Heart left ventricle (tissue), 16 donors: Measurements from ENCODE around the gene OR4F6. TPM values are rescaled to one million over a fixed set of nuclear protein-coding genes. Genes with fewer than 3 reads are reported as not detected.

Experiments used
- ATAC-seq, 4 donors: fragments of 200-7000 bp; cut with Tn5 transposase; one replicate each; pipeline ENCODE4 v1.9.1; 2020 to 2022; ENCODE audit warnings: moderate library complexity in 4 of 4, mild to moderate bottlenecking in 3 of 4, moderate number of reproducible peaks in 1 of 4
- DNase-seq, 5 donors: peaks; one replicate each; pipeline ENCODE4 v3.0.0-alpha.2; 2020
- H3K27ac ChIP-seq, 12 donors: fragments of 200-600 bp; sonication (generic) in 4 of 12; one replicate each; pipeline versions ENCODE4 v1.5.0 to v1.8.0; 2016 to 2022; ENCODE audit warnings: mild to moderate bottlenecking in 2 of 12
- H3K27me3 ChIP-seq, 9 donors: fragments of 200-600 bp; sonication (generic) in 2 of 9; one replicate each; pipeline versions ENCODE4 v1.5.1 to v1.8.0; 2016 to 2022; ENCODE audit warnings: mild to moderate bottlenecking in 3 of 9
- H3K36me3 ChIP-seq, 9 donors: fragments of 200-600 bp; sonication (generic) in 2 of 9; one replicate each; pipeline versions ENCODE4 v1.5.0 to v1.8.0; 2018 to 2022; ENCODE audit warnings: mild to moderate bottlenecking in 2 of 9
- H3K4me1 ChIP-seq, 12 donors: fragments of 200-600 bp; sonication (generic) in 4 of 12; one replicate each; pipeline versions ENCODE4 v1.5.0 to v1.8.0; 2016 to 2022; ENCODE audit warnings: mild to moderate bottlenecking in 3 of 12
- H3K4me3 ChIP-seq, 12 donors: fragments of 200-600 bp; sonication (generic) in 4 of 12; one replicate each; pipeline versions ENCODE4 v1.5.0 to v1.8.0; 2017 to 2022; ENCODE audit warnings: mild to moderate bottlenecking in 9 of 12, moderate library complexity in 4 of 12
- H3K9me3 ChIP-seq, 12 donors: fragments of 200-600 bp; sonication (generic) in 4 of 12; one replicate each; pipeline versions ENCODE4 v1.5.0 to v1.8.0; 2016 to 2022; ENCODE audit warnings: mild to moderate bottlenecking in 1 of 12
- CTCF ChIP-seq, 12 donors: fragments of 200-600 bp; sonication (generic) in 4 of 12; IDR thresholded peaks; one replicate each; pipeline versions ENCODE4 v1.5.0 to v1.8.0; 2018 to 2022; ENCODE audit warnings: antibody characterized with exemption in 12 of 12, mild to moderate bottlenecking in 5 of 12
- POLR2A ChIP-seq, 2 donors: fragments of 450-650 bp; IDR thresholded peaks; one replicate each; pipeline ENCODE4 v1.6.1; 2017; ENCODE audit warnings: antibody characterized with exemption in 2 of 2, mild to moderate bottlenecking in 2 of 2, moderate library complexity in 2 of 2
- WGBS, 4 donors: extraction: QIAGEN DNeasy Blood & Tissue Kit in 2 of 4; methylation state at CpG; one replicate each; pipeline versions ENCODE4 v1.1.5 to v1.1.7; 2013 to 2018; 5-methylcytosine and 5-hydroxymethylcytosine counted together
- intact Hi-C, 10 donors: fragments of 100-400 bp; cut with DNase I; formaldehyde crosslinking; loops; one replicate each; pipeline versions ENCODE4 v1.11.1 to v1.14.2; 2022
- polyA plus RNA-seq, 2 donors: library from polyadenylated mRNA; stranded (reverse); fragments of 200-250 nt; gene quantifications; one replicate each; pipeline ENCODE4 v1.2.3, GENCODE V29; 2013
- total RNA-seq, 9 donors: library from RNA; depleted of rRNA in 2 of 9; stranded (reverse); fragments of >200 nt in 2 of 9; fragmentation: NEBNext Ultra II Directional in 3 of 9; extraction: Animal tissue kit (Norgen Biotek cat#: 25700) in 3 of 9; gene quantifications; one replicate each; pipeline versions ENCODE4 v1.1.0 to v1.2.4, GENCODE V29; 2016 to 2023
- donor health status: ischemic (EF 13 %, LVEDD 7.1; RV severe dilation, severe dysfunction).
- donor health status: healthy with polysubstance abuse.
- donor health status: DM: no; HTN: yes; CAD: no.
- donor health status: DM: no; HTN: no; CAD: no.
- donor health status: ischemic (EF 25% LVEDD 6.9; RV normal size, moderate dysfunction).
- donor health status: ischemic (EF 25% LVEDD 5.7; RV mildly dilated, moderate dysfunction).
- donor health status: healthy.
- donor health status: DM: yes; HTN: yes; CAD: no.
- donor health status: ischemic (EF 35%, LVEDD 5.7; RV mildly dilated, moderate dysfunction).
- donor health status: nonischemic (EF 11% LVEDD 7.7; RV severe dilation, severe dysfunction).
- donor health status: DM: yes; HTN: yes; CAD: no.
- donor health status: PGD.
- donor health status: ischemic (EF 29% LVEDD 5.4; RV normal size, mild dysfunction).
- donor health status: nonischemic (EF 23%, LVEDD 6.1; RV moderate dilation, normal function).

OR4F6 gene
- total and polyA plus RNA-seq, 11 donors = not detected

GRCh38 chr15:101808201-101808600, 4.9 kb downstream of the OR4F6 start:
- H3K4me1 ChIP-seq = no peaks in the 10 kb centered on the region
- no peak overlapping the region for H3K4me3 ChIP-seq
- WGBS, 4 donors = 48 to 55% (median 49%) methylated on average over 2 of the region's 2 CpGs
- H3K9me3 ChIP-seq = no peaks in the 10 kb centered on the region
- H3K27me3 ChIP-seq = peaks cover 0 to 15% (median 3%) of the 10 kb centered on the region in 9 donors
- intact Hi-C loops = no loop called here
- no peak for DNase-seq
- no peak for ATAC-seq
- no peak overlapping the region for H3K27ac ChIP-seq
- no peak for TF ChIP-seq POLR2A (IDR thresholded peaks at IDR 0.05)
- TF ChIP-seq CTCF (IDR thresholded peaks at IDR 0.05) = no peak
- no peaks in the 10 kb centered on the region for H3K36me3 ChIP-seq

- Histone ChIP-seq H3K27ac (no peak overlapping the region), H3K4me3 (no peak overlapping the region), H3K9me3 (no peaks in the 10 kb centered on the region), H3K27me3 (peaks cover 0 to 19% (median 3%) of the 10 kb centered on the region in 9 donors), H3K4me1 (no peaks in the 10 kb centered on the region), H3K36me3 (no peaks in the 10 kb centered on the region)
- 79 to 86% (median 82%) methylated on average over 1 of the region's 1 CpG for WGBS, 4 donors
- no peak for TF ChIP-seq POLR2A (IDR thresholded peaks at IDR 0.05)
- no peak for TF ChIP-seq CTCF (IDR thresholded peaks at IDR 0.05)
- intact Hi-C loops = no loop called here
- ATAC-seq (no peak), DNase-seq (no peak)
Observed at GRCh38 chr15:101810456-101810855, 7.1 kb downstream of the OR4F6 start.

GRCh38 chr15:101810876-101811275, 7.6 kb downstream of the OR4F6 start:
- no peaks in the 10 kb centered on the region for H3K36me3 ChIP-seq
- intact Hi-C loops = no loop called here
- no peak overlapping the region for H3K4me3 ChIP-seq
- H3K27me3 ChIP-seq = peaks cover 0 to 21% (median 3%) of the 10 kb centered on the region in 9 donors
- no peak overlapping the region for H3K27ac ChIP-seq
- WGBS, 4 donors = 53 to 56% (median 54%) methylated on average over 3 of the region's 3 CpGs
- H3K4me1 ChIP-seq = no peaks in the 10 kb centered on the region
- TF ChIP-seq POLR2A (IDR thresholded peaks at IDR 0.05) (no peak), CTCF (IDR thresholded peaks at IDR 0.05) (no peak)
- ATAC-seq = no peak
- no peaks in the 10 kb centered on the region for H3K9me3 ChIP-seq
- no peak for DNase-seq

GRCh38 chr15:101811902-101812301, 8.6 kb downstream of the OR4F6 start, which contains the start of gene OR4F15:
OR4F15 (plus strand) TSS chr15:101812202; CDS start chr15:101818187, 5,985 bp downstream.
- DNase-seq (no peak), ATAC-seq (no peak)
- no peak within 1 kb of the TSS for H3K4me3 ChIP-seq
- H3K27ac ChIP-seq = no peak within 1 kb of the TSS
- H3K36me3 ChIP-seq = no peaks in the 10 kb centered on the region
- TF ChIP-seq CTCF (IDR thresholded peaks at IDR 0.05) = no peak
- TF ChIP-seq POLR2A (IDR thresholded peaks at IDR 0.05) = no peak
- H3K9me3 ChIP-seq = no peaks in the 10 kb centered on the region
- peaks cover 0 to 21% (median 0%) of the 10 kb centered on the region in 9 donors for H3K27me3 ChIP-seq
- intact Hi-C loops = no loop called here
- H3K4me1 ChIP-seq = no peaks in the 10 kb centered on the region
